GM12878 (cell line): ENCODE measurements around the gene GCC2. TPM values are rescaled to one million over a fixed set of nuclear protein-coding genes. Genes with fewer than 3 reads are reported as not detected.

Source experiments
- ATAC-seq: fragments of 200-7000 bp; cut with Tn5 transposase; 3 replicates; pipeline ENCODE4 v1.9.1; 2020; ENCODE audit warnings: mild to moderate bottlenecking, moderate library complexity
- BruUV-seq: library from RNA; stranded (reverse); fragments of 400-500 nt; replicated peaks from 2 replicates; lab custom pipeline; 2021; lab: Mats Ljungman, UMichigan
- CTCF ChIA-PET: fragments of 300-600 bp; sonication (Branson Sonifier 250); formaldehyde crosslinking; extraction: SDS; loops from one replicate; lab custom pipeline; 2021; ENCODE audit warnings: inconsistent platforms; lab: Yijun Ruan, JAX
- POLR2A ChIA-PET: fragments of 350-600 bp; formaldehyde crosslinking; extraction: SDS; loops from one replicate; lab custom pipeline; 2021; ENCODE audit warnings: inconsistent platforms; lab: Charles Lee
- RAD21 ChIA-PET: fragments of 300-600 bp; sonication (Branson Sonifier 250); formaldehyde crosslinking; loops from one replicate; lab custom pipeline; 2023; ENCODE audit warnings: antibody characterized with exemption; ENCODE audit not compliant: unreplicated experiment; lab: Charles Lee
- SMC1A ChIA-PET: fragments of 300-600 bp; sonication (Branson Sonifier 250); formaldehyde crosslinking; loops from one replicate; lab custom pipeline; 2023; ENCODE audit not compliant: unreplicated experiment, uncharacterized antibody; lab: Charles Lee
- DNase-seq: peaks from one replicate; pipeline ENCODE4 v3.0.0-alpha.2; 2011; ENCODE audit warnings: low read depth, low spot score
- FAIRE-seq: peaks from 3 replicates; lab custom pipeline; 2011; peaks lifted over from hg19 to GRCh38; lab: Jason Lieb, UNC
- H2AFZ ChIP-seq: 2 replicates; pipeline ENCODE4 v1.6.0; 2011; ENCODE audit warnings: low read depth, low read length, control low read depth; ENCODE audit not compliant: control insufficient read depth
- H3K27ac ChIP-seq: 2 replicates; pipeline ENCODE4 v1.5.1; 2011; ENCODE audit warnings: control low read depth; ENCODE audit not compliant: control insufficient read depth, insufficient read depth
- H3K27me3 ChIP-seq, 2 experiments: replicated peaks in 1 of 2; 2 replicates each; pipeline versions ENCODE4 v1.6.0 to v1.6.1; 2011; ENCODE audit warnings: low read length in 1 of 2; ENCODE audit not compliant: control insufficient read depth in 2 of 2, insufficient read depth in 2 of 2
- H3K36me3 ChIP-seq, 2 experiments: 2 replicates each; pipeline ENCODE4 v1.5.1; 2011; ENCODE audit warnings: low read length in 1 of 2; ENCODE audit not compliant: control insufficient read depth in 2 of 2, insufficient read depth in 2 of 2
- H3K4me1 ChIP-seq: 2 replicates; pipeline ENCODE4 v1.6.1; 2011; ENCODE audit warnings: mild to moderate bottlenecking, low read length, moderate library complexity, mixed read lengths; ENCODE audit not compliant: control insufficient read depth, insufficient read depth
- H3K4me2 ChIP-seq: 2 replicates; pipeline ENCODE4 v1.6.0; 2011; ENCODE audit warnings: control low read depth; ENCODE audit not compliant: control insufficient read depth, insufficient read depth
- H3K4me3 ChIP-seq: fragments of 200-600 bp; sonication (generic); 2 replicates; pipeline ENCODE4 v1.5.1; 2016
- H3K79me2 ChIP-seq: 2 replicates; pipeline ENCODE4 v1.6.0; 2011; ENCODE audit warnings: low read length; ENCODE audit not compliant: control insufficient read depth, insufficient read depth
- H3K9ac ChIP-seq: 2 replicates; pipeline ENCODE4 v1.8.0; 2011; ENCODE audit warnings: low read length, control low read depth, mixed read lengths; ENCODE audit not compliant: control insufficient read depth, insufficient read depth
- H3K9me3 ChIP-seq: replicated peaks from 3 replicates; pipeline ENCODE4 v1.5.1; 2011; ENCODE audit warnings: mild to moderate bottlenecking, low read length; ENCODE audit not compliant: control insufficient read depth, insufficient read depth
- H4K20me1 ChIP-seq: 2 replicates; pipeline ENCODE4 v1.6.0; 2011; ENCODE audit not compliant: control insufficient read depth, insufficient read depth
- CBX3 ChIP-seq: fragments of 200-600 bp; sonication (generic); IDR thresholded peaks from 2 replicates; pipeline ENCODE4 v1.6.1; 2016; ENCODE audit warnings: low read depth, borderline replicate concordance
- CREB1 ChIP-seq: IDR thresholded peaks from 2 replicates; pipeline ENCODE4 v1.6.1; 2012; ENCODE audit warnings: low read depth, mild to moderate bottlenecking, inconsistent platforms
- E4F1 ChIP-seq: fragments of 450-650 bp; IDR thresholded peaks from 2 replicates; pipeline ENCODE4 v1.6.1; 2018; ENCODE audit warnings: borderline replicate concordance, mild to moderate bottlenecking; ENCODE audit not compliant: partially characterized antibody
- IKZF1 ChIP-seq: fragments of 450-650 bp; conservative IDR thresholded peaks from 2 replicates; pipeline ENCODE4 v1.6.1; 2017; ENCODE audit warnings: antibody characterized with exemption, mild to moderate bottlenecking
- IRF4 ChIP-seq: IDR thresholded peaks from 2 replicates; pipeline ENCODE4 v1.6.1; 2011; ENCODE audit warnings: low read depth, low read length
- MTA3 ChIP-seq: IDR thresholded peaks from 2 replicates; pipeline ENCODE4 v1.6.1; 2012; ENCODE audit warnings: low read length, inconsistent platforms, borderline replicate concordance
- NR2C2 ChIP-seq: IDR thresholded peaks from 2 replicates; pipeline ENCODE4 v1.6.1; 2011; ENCODE audit warnings: borderline replicate concordance, low read depth; ENCODE audit not compliant: control insufficient read depth, insufficient read length
- NR2F1 ChIP-seq: fragments of 450-650 bp; conservative IDR thresholded peaks from 2 replicates; pipeline ENCODE4 v1.6.1; 2017; ENCODE audit warnings: mild to moderate bottlenecking
- PML ChIP-seq: IDR thresholded peaks from 2 replicates; pipeline ENCODE4 v1.6.1; 2012; ENCODE audit warnings: low read length, inconsistent platforms
- RB1 ChIP-seq: fragments of 450-650 bp; formaldehyde crosslinking; IDR thresholded peaks from 2 replicates; pipeline ENCODE4 v1.6.1; 2017; ENCODE audit warnings: mild to moderate bottlenecking, borderline replicate concordance
- SRF ChIP-seq, 2 experiments: IDR thresholded peaks; 2 replicates each; pipeline ENCODE4 v1.6.1; 2011; ENCODE audit warnings: low read depth in 2 of 2, low read length in 2 of 2, mild to moderate bottlenecking in 1 of 2, moderate library complexity in 1 of 2
- ZNF217 ChIP-seq: fragments of 450-650 bp; IDR thresholded peaks from 2 replicates; pipeline ENCODE4 v1.6.1; 2017; ENCODE audit warnings: antibody characterized with exemption, mild to moderate bottlenecking
- WGBS: methylation state at CpG from one replicate; pipeline ENCODE4 v1.1.6; 2016; ENCODE audit warnings: low lambda C conversion rate; ENCODE audit not compliant: insufficient replicate concordance, insufficient coverage; ENCODE audit errors: missing lambda C conversion rate; 5-methylcytosine and 5-hydroxymethylcytosine counted together
- in situ Hi-C: fragments of 300-500 bp; cut with MboI; formaldehyde crosslinking; loops from 9 replicates; pipeline ENCODE4 v1.14.3; 2018; ENCODE audit warnings: mixed read lengths
- intact Hi-C: fragments of 100-400 bp; cut with micrococcal nuclease; formaldehyde crosslinking; loops from one replicate; pipeline ENCODE4 v1.14.2; 2022; ENCODE audit not compliant: unreplicated experiment
- polyA plus RNA-seq, 11 experiments: library from polyadenylated mRNA; depleted of rRNA in 4 of 11; unstranded in 6 of 11; stranded (reverse) in 5 of 11; fragments of >200 nt; fragmentation: Nextera tagmentation in 4 of 11; fragmentation: Illumina TruSeq in 1 of 11; extraction: Ambion mirVana in 4 of 11; extraction: Trizol in 1 of 11; gene quantifications; 1 replicate in 1 of 11; 2 replicates in 10 of 11; pipeline versions ENCODE4 v1.2.1 to v1.2.3, GENCODE V29; 2011 to 2016; ENCODE audit warnings: inconsistent platforms in 2 of 11, missing spikeins in 2 of 11, low read depth in 1 of 11
- total RNA-seq, 4 experiments: library from RNA; depleted of rRNA in 3 of 4; stranded (reverse); fragments of >200 nt in 3 of 4; fragmentation: Illumina TruSeq in 1 of 4; extraction: Trizol in 1 of 4; gene quantifications; 2 replicates each; pipeline versions ENCODE4 v1.2.1 to v1.2.3, GENCODE V29; 2013 to 2021

The GCC2 gene
- total and polyA plus RNA-seq, 10 of the 15 experiments (the other 5 are each of a cell fraction or from before 2014, with no cell fraction given): 11.8 to 35.5 (median 25.4) TPM

GRCh38 chr2:108538000-108538625 is 89.1 kb downstream of the GCC2 start:
- TF ChIP-seq IRF4 (no peak), ZNF217 (no peak), SRF (IDR thresholded peaks at IDR 0.05; ENCODE audit: low read depth in 2 of 2, low read length in 2 of 2) (no peak), IKZF1 (no peak), NR2F1 (no peak), CREB1 (no peak), RB1 (no peak), PML (no peak), MTA3 (no peak), CBX3 (no peak), E4F1 (no peak), NR2C2 (no peak)
- no TSS peak for BruUV-seq
- FAIRE-seq: no peak
- no peaks in the 10 kb centered on the region for H3K27me3 ChIP-seq
- H3K9me3 ChIP-seq: no peaks in the 10 kb centered on the region
- H3K4me3 ChIP-seq: no peak overlapping the region
- peaks cover 56% of the 10 kb centered on the region for H3K79me2 ChIP-seq
- no peak for DNase-seq
- intact Hi-C loops: loop anchor here (5.0 kb wide), 1 partner anchor 44 kb away; no protein-coding TSS in a partner anchor
- no peak for ATAC-seq
- H4K20me1 ChIP-seq: no peaks in the 10 kb centered on the region
- H3K27ac ChIP-seq: no peak overlapping the region
- POLR2A ChIA-PET: interaction anchor here (0.8 to 1.6 kb wide), 6 partner anchors 12 to 37 kb away, joined by 3 to 13 read pairs (median 3); no protein-coding TSS in a partner anchor
- H3K4me1 ChIP-seq: no peaks in the 10 kb centered on the region; the same call in 1 of the 2 replicates
- SMC1A ChIA-PET: interaction anchor here (1.1 to 9.0 kb wide), 6 partner anchors 11 to 49 kb away, joined by 3 to 214 read pairs (median 4); no protein-coding TSS in a partner anchor
- in situ Hi-C loops: no loop called here
- no peak overlapping the region for H3K9ac ChIP-seq
- H3K36me3 ChIP-seq: no peaks in the 10 kb centered on the region
- peak overlapping the region; percentile 22; the same call in 1 of the 2 replicates for H3K4me2 ChIP-seq
- CTCF ChIA-PET: interaction anchor here (1.0 to 1.5 kb wide), 4 partner anchors 37 to 98 kb away, joined by 3 to 8 read pairs (median 4); no protein-coding TSS in a partner anchor
- 91% methylated on average over 5 of the region's 5 CpGs for WGBS
- RAD21 ChIA-PET: interaction anchor here (0.9 to 7.4 kb wide), 6 partner anchors 16 to 99 kb away, joined by 3 to 129 read pairs (median 4); no protein-coding TSS in a partner anchor
- H2AFZ ChIP-seq: no peak overlapping the region
